NCI-H345 treated with DMSO at 0.1 percent for 48 hours (cell line): Measurements from ENCODE around the gene FBXO10.

ENCODE experiments used
- DNase-seq: peaks from one replicate; lab custom pipeline; 2025; ENCODE audit not compliant: unreplicated experiment; lab: John Stamatoyannopoulos, UW

The FBXO10 gene

GRCh38 chr9:37596504-37596903 is 20.3 kb upstream of the FBXO10 start:
- DNase-seq: no peak

GRCh38 chr9:37593883-37594448 is 17.8 kb upstream of the FBXO10 start:
- no peak for DNase-seq

- DNase-seq: peak; percentile 87
These were observed 16.1 kb upstream of the FBXO10 start, which contains the start of gene TOMM5 for GRCh38 chr9:37592108-37592951. Gene TOMM5, minus strand, starts transcription at chr9:37592597. Its CDS starts 65 bp downstream, at chr9:37592532.

GRCh38 chr9:37587521-37587920 is 11.3 kb upstream of the FBXO10 start:
- DNase-seq: no peak

- DNase-seq: no peak
These were observed 7.4 kb upstream of the FBXO10 start for GRCh38 chr9:37583522-37584121.

GRCh38 chr9:37582548-37583157 is 6.5 kb upstream of the FBXO10 start:
- no peak for DNase-seq

GRCh38 chr9:37575511-37575914 is 667 bp downstream of the FBXO10 start:
- peak; percentile 15 for DNase-seq

GRCh38 chr9:37575001-37575400 is 1.2 kb downstream of the FBXO10 start:
- DNase-seq: no peak

GRCh38 chr9:37574241-37574721 is 1.9 kb downstream of the FBXO10 start:
- DNase-seq: no peak

GRCh38 chr9:37571282-37571681 is 4.9 kb downstream of the FBXO10 start:
- no peak for DNase-seq

- no peak for DNase-seq
These were observed 9.5 kb downstream of the FBXO10 start for GRCh38 chr9:37566716-37567115.

GRCh38 chr9:37565661-37566618 is 10.2 kb downstream of the FBXO10 start:
- DNase-seq: no peak

- DNase-seq: no peak
These were observed 11.3 kb downstream of the FBXO10 start for GRCh38 chr9:37564916-37565315.

- no peak for DNase-seq
These were observed 12.2 kb downstream of the FBXO10 start for GRCh38 chr9:37563806-37564513.

GRCh38 chr9:37562826-37563225 is 13.4 kb downstream of the FBXO10 start:
- DNase-seq: no peak

GRCh38 chr9:37561682-37562081 is 14.5 kb downstream of the FBXO10 start:
- no peak for DNase-seq

GRCh38 chr9:37559855-37560592 is 16.2 kb downstream of the FBXO10 start:
- DNase-seq: no peak

GRCh38 chr9:37559125-37559524 is 17.1 kb downstream of the FBXO10 start:
- peak; percentile 11 for DNase-seq

- DNase-seq: no peak
These were observed 20.4 kb downstream of the FBXO10 start for GRCh38 chr9:37555786-37556185.
